Fibroblast of lung (primary cell): ENCODE results near the gene VPS26B. TPM values are rescaled to one million over a fixed set of nuclear protein-coding genes. Genes with fewer than 3 reads are reported as not detected.
"Not testable (repeated sequence)": the region's sequence is repeated elsewhere in the genome, so short reads cannot be mapped to it uniquely, and the experiment has no call there.

ENCODE experiments used
- DNase-seq, 2 donors: peaks; one replicate each; pipeline versions ENCODE4 v3.0.0 to v3.0.0-alpha.2; 2010; ENCODE audit warnings: low read depth in 2 of 2
- H2AFZ ChIP-seq: 2 replicates; pipeline ENCODE4 v1.5.1; 2012; ENCODE audit warnings: low read length, control low read depth, inconsistent platforms
- H3K27ac ChIP-seq: 2 replicates; pipeline ENCODE4 v1.5.1; 2011; ENCODE audit warnings: low read length, control low read depth; ENCODE audit not compliant: insufficient read depth
- H3K27me3 ChIP-seq: 2 replicates; pipeline ENCODE4 v1.5.1; 2011; ENCODE audit warnings: mild to moderate bottlenecking, low read length; ENCODE audit not compliant: control insufficient read depth, insufficient read depth
- H3K36me3 ChIP-seq: 2 replicates; pipeline ENCODE4 v1.5.1; 2011; ENCODE audit warnings: low read length; ENCODE audit not compliant: control insufficient read depth, insufficient read depth
- H3K4me1 ChIP-seq: 2 replicates; pipeline ENCODE4 v1.5.1; 2011; ENCODE audit warnings: low read length; ENCODE audit not compliant: control insufficient read depth, insufficient read depth; ENCODE audit errors: extremely low read depth
- H3K4me2 ChIP-seq: 2 replicates; pipeline ENCODE4 v1.5.1; 2011; ENCODE audit warnings: low read length, control low read depth; ENCODE audit not compliant: insufficient read depth; ENCODE audit errors: extremely low read depth
- H3K4me3 ChIP-seq, 4 experiments: fragments of 200-600 bp in 1 of 4; sonication (generic) in 1 of 4; replicated peaks in 1 of 4; 2 replicates each; pipeline ENCODE4 v1.5.1; 2011 to 2016; ENCODE audit warnings: low read length in 4 of 4, low read depth in 3 of 4, mild to moderate bottlenecking in 3 of 4, control low read depth in 2 of 4, inconsistent platforms in 1 of 4, mixed read lengths in 1 of 4; ENCODE audit not compliant: insufficient read depth in 1 of 4; ENCODE audit errors: control extremely low read depth in 1 of 4
- H3K79me2 ChIP-seq: 2 replicates; pipeline ENCODE4 v1.5.1; 2012; ENCODE audit warnings: mild to moderate bottlenecking, low read length, inconsistent platforms; ENCODE audit not compliant: control insufficient read depth, insufficient read depth
- H3K9ac ChIP-seq: 2 replicates; pipeline ENCODE4 v1.5.1; 2011; ENCODE audit warnings: mild to moderate bottlenecking, low read length, control low read depth; ENCODE audit not compliant: insufficient read depth
- H3K9me3 ChIP-seq: 2 replicates; pipeline ENCODE4 v1.5.1; 2012; ENCODE audit warnings: low read depth, low read length; ENCODE audit not compliant: control insufficient read depth, insufficient read depth
- H4K20me1 ChIP-seq: 2 replicates; pipeline ENCODE4 v1.5.1; 2011; ENCODE audit warnings: low read length; ENCODE audit not compliant: control insufficient read depth, insufficient read depth; ENCODE audit errors: extremely low read depth
- CTCF ChIP-seq, 2 donors: IDR thresholded peaks in 1 of 2; conservative IDR thresholded peaks in 1 of 2; 1 replicate in 1 of 2; 2 replicates in 1 of 2; pipeline ENCODE4 v1.5.1; 2011 to 2012; ENCODE audit warnings: low read length in 2 of 2, control low read depth in 1 of 2, inconsistent platforms in 1 of 2, low read depth in 1 of 2, mild to moderate bottlenecking in 1 of 2
- EZH2 ChIP-seq: IDR thresholded peaks from 2 replicates; pipeline ENCODE4 v1.5.1; 2012; ENCODE audit warnings: low read length, control low read depth, mild to moderate bottlenecking; ENCODE audit errors: missing control alignments
- polyA plus RNA-seq, 2 donors: library from polyadenylated mRNA; depleted of rRNA in 1 of 2; stranded (reverse) in 1 of 2; unstranded in 1 of 2; fragments of >200 nt; gene quantifications; 2 replicates each; pipeline ENCODE4 v1.2.1, GENCODE V29; 2011 to 2012; ENCODE audit warnings: missing spikeins in 1 of 2
- total RNA-seq: library from RNA; depleted of rRNA; stranded (reverse); fragments of >200 nt; gene quantifications from 2 replicates; pipeline ENCODE4 v1.2.1, GENCODE V29; 2014

VPS26B gene
- total and polyA plus RNA-seq, 2 donors (not counting 1 experiment from before 2014, with no cell fraction given) = 39.0 to 44.3 TPM

GRCh38 chr11:134282121-134283045, 57.9 kb downstream of the VPS26B start:
- Histone ChIP-seq H3K4me2 (no peak overlapping the region), H4K20me1 (no peaks in the 10 kb centered on the region), H3K27me3 (peaks cover 11% of the 10 kb centered on the region), H3K79me2 (no peaks in the 10 kb centered on the region), H3K4me1 (no peaks in the 10 kb centered on the region), H3K9ac (no peak overlapping the region), H3K9me3 (no peaks in the 10 kb centered on the region), H3K36me3 (no peaks in the 10 kb centered on the region), H3K4me3 (no peak overlapping the region), H3K27ac (no peak overlapping the region), H2AFZ (no peak overlapping the region)
- DNase-seq = no peak
- TF ChIP-seq CTCF (conservative IDR thresholded peaks at IDR 0.05 in 1 of 2, IDR thresholded peaks at IDR 0.05 in 1 of 2; ENCODE audit: low read depth in 1 of 2, low read length in 2 of 2) = no peak
- TF ChIP-seq EZH2 = no peak

GRCh38 chr11:134283461-134284230, 59.2 kb downstream of the VPS26B start:
- Histone ChIP-seq H3K4me2 (no peak overlapping the region), H3K4me1 (no peaks in the 10 kb centered on the region), H3K9me3 (no peaks in the 10 kb centered on the region), H3K27ac (no peak overlapping the region), H3K4me3 (no peak overlapping the region), H3K79me2 (no peaks in the 10 kb centered on the region), H3K27me3 (no peaks in the 10 kb centered on the region), H4K20me1 (no peaks in the 10 kb centered on the region), H2AFZ (no peak overlapping the region), H3K36me3 (no peaks in the 10 kb centered on the region), H3K9ac (no peak overlapping the region)
- no peak for DNase-seq
- TF ChIP-seq CTCF (conservative IDR thresholded peaks at IDR 0.05 in 1 of 2, IDR thresholded peaks at IDR 0.05 in 1 of 2; ENCODE audit: low read depth in 1 of 2, low read length in 2 of 2) (no peak), EZH2 (no peak)

- H3K36me3 ChIP-seq, DNase-seq: not testable (repeated sequence)
Measured at GRCh38 chr11:134284349-134284748, 59.9 kb downstream of the VPS26B start.

More at GRCh38 chr11:134284349-134284748, 59.9 kb downstream of the VPS26B start:
- not testable (repeated sequence) for H3K4me1 ChIP-seq, H3K9me3 ChIP-seq, H3K27ac ChIP-seq, H3K79me2 ChIP-seq, H3K27me3 ChIP-seq, H3K4me3 ChIP-seq, H3K4me2 ChIP-seq, H3K9ac ChIP-seq, H4K20me1 ChIP-seq, H2AFZ ChIP-seq
